Neural progenitor cell (in vitro differentiated cells): Measurements from ENCODE around the gene ATP13A3. TPM values are rescaled to one million over a fixed set of nuclear protein-coding genes. Genes with fewer than 3 reads are reported as not detected.
A peak's percentile ranks its signal among the peaks of the same experiment; 100 is the strongest.

Source experiments
- DNase-seq: peaks from one replicate; pipeline ENCODE4 v3.0.0-alpha.2; 2016; ENCODE audit warnings: low spot score
- H2AFZ ChIP-seq: fragments of 200-600 bp; sonication (generic); replicated peaks from 2 replicates; pipeline ENCODE4 v1.6.1; 2016; ENCODE audit warnings: antibody characterized with exemption
- H3F3A ChIP-seq: fragments of 200-600 bp; sonication (generic); 2 replicates; pipeline ENCODE4 v1.6.1; 2016; ENCODE audit warnings: antibody characterized with exemption, low read depth
- H3K27ac ChIP-seq: fragments of 200-600 bp; sonication (generic); 2 replicates; pipeline ENCODE4 v1.5.1; 2016; ENCODE audit warnings: mild to moderate bottlenecking
- H3K27me3 ChIP-seq: fragments of 200-600 bp; sonication (generic); 2 replicates; pipeline ENCODE4 v1.6.1; 2016; ENCODE audit warnings: mild to moderate bottlenecking, moderate library complexity
- H3K36me3 ChIP-seq: fragments of 200-600 bp; sonication (generic); 2 replicates; pipeline ENCODE4 v1.5.1; 2016
- H3K4me1 ChIP-seq: fragments of 200-600 bp; sonication (generic); 2 replicates; pipeline ENCODE4 v1.6.1; 2016; ENCODE audit warnings: mixed run types
- H3K4me2 ChIP-seq: fragments of 200-600 bp; sonication (generic); 2 replicates; pipeline ENCODE4 v1.6.1; 2016
- H3K4me3 ChIP-seq: fragments of 200-600 bp; sonication (generic); 2 replicates; pipeline ENCODE4 v1.5.1; 2016
- H3K79me2 ChIP-seq: fragments of 200-600 bp; sonication (generic); 2 replicates; pipeline ENCODE4 v1.6.1; 2016; ENCODE audit warnings: low read depth
- H3K9ac ChIP-seq: fragments of 200-600 bp; sonication (generic); 2 replicates; pipeline ENCODE4 v1.6.1; 2016
- H3K9me3 ChIP-seq: fragments of 200-600 bp; sonication (generic); 2 replicates; pipeline ENCODE4 v1.5.1; 2016; ENCODE audit warnings: low read depth
- H4K20me1 ChIP-seq: fragments of 200-600 bp; sonication (generic); 2 replicates; pipeline ENCODE4 v1.6.1; 2016; ENCODE audit warnings: low read depth
- H3K27ac Mint-ChIP-seq: 3 replicates; pipeline ENCODE4 v1.8.0; 2021; ENCODE audit warnings: mixed read lengths
- H3K27me3 Mint-ChIP-seq: 2 replicates; pipeline ENCODE4 v1.8.0; 2022; ENCODE audit warnings: low read depth, mild to moderate bottlenecking, inconsistent platforms, moderate library complexity, mixed read lengths; ENCODE audit not compliant: insufficient read depth
- H3K36me3 Mint-ChIP-seq: 3 replicates; pipeline ENCODE4 v1.8.0; 2021; ENCODE audit warnings: mixed read lengths
- H3K4me1 Mint-ChIP-seq: 3 replicates; pipeline ENCODE4 v1.8.0; 2021; ENCODE audit warnings: mixed read lengths
- H3K4me3 Mint-ChIP-seq: 3 replicates; pipeline ENCODE4 v1.8.0; 2021; ENCODE audit warnings: mild to moderate bottlenecking, moderate library complexity, mixed read lengths
- H3K9me3 Mint-ChIP-seq: 3 replicates; pipeline ENCODE4 v1.8.0; 2020; ENCODE audit warnings: mixed read lengths
- CTCF ChIP-seq: fragments of 200-600 bp; sonication (generic); IDR thresholded peaks from 2 replicates; pipeline ENCODE4 v1.5.1; 2017; ENCODE audit warnings: antibody characterized with exemption, mild to moderate bottlenecking
- EZH2 ChIP-seq: fragments of 200-600 bp; sonication (generic); IDR thresholded peaks from 2 replicates; pipeline ENCODE4 v1.6.1; 2017; ENCODE audit warnings: antibody characterized with exemption, mild to moderate bottlenecking, moderate library complexity
- EZH2phosphoT487 ChIP-seq: fragments of 200-600 bp; sonication (generic); IDR thresholded peaks from 2 replicates; pipeline ENCODE4 v1.6.1; 2017; ENCODE audit warnings: antibody characterized with exemption
- total RNA-seq: library from RNA; depleted of rRNA; stranded (reverse); fragments of >200 nt; gene quantifications from 2 replicates; pipeline ENCODE4 v1.2.3, GENCODE V29; 2015; ENCODE audit warnings: low replicate concordance

ATP13A3 gene
- total RNA-seq, 1 donor from 2014 or later: 105 TPM

- Mint-ChIP-seq H3K36me3 (peaks cover 2% of the 10 kb centered on the region), H3K9me3 (no peaks in the 10 kb centered on the region), H3K27ac (peak overlapping the region; percentile 79), H3K27me3 (peaks cover 8% of the 10 kb centered on the region), H3K4me1 (peaks cover 21% of the 10 kb centered on the region), H3K4me3 (no peak overlapping the region)
- Histone ChIP-seq H3K36me3 (no peaks in the 10 kb centered on the region), H3K4me1 (peaks cover 8% of the 10 kb centered on the region), H3K4me3 (peak overlapping the region; percentile 26), H3F3A (peaks cover 20% of the 10 kb centered on the region), H4K20me1 (no peaks in the 10 kb centered on the region), H2AFZ (no peak overlapping the region), H3K9me3 (no peaks in the 10 kb centered on the region), H3K27me3 (peaks cover 56% of the 10 kb centered on the region), H3K9ac (no peak overlapping the region), H3K27ac (no peak overlapping the region), H3K79me2 (no peaks in the 10 kb centered on the region), H3K4me2 (peak overlapping the region; percentile 59)
- no peak for DNase-seq
- TF ChIP-seq EZH2phosphoT487 (no peak), CTCF (no peak), EZH2 (no peak)
Measured at GRCh38 chr3:194396539-194396858, 90.3 kb downstream of the ATP13A3 start.

DNA sequence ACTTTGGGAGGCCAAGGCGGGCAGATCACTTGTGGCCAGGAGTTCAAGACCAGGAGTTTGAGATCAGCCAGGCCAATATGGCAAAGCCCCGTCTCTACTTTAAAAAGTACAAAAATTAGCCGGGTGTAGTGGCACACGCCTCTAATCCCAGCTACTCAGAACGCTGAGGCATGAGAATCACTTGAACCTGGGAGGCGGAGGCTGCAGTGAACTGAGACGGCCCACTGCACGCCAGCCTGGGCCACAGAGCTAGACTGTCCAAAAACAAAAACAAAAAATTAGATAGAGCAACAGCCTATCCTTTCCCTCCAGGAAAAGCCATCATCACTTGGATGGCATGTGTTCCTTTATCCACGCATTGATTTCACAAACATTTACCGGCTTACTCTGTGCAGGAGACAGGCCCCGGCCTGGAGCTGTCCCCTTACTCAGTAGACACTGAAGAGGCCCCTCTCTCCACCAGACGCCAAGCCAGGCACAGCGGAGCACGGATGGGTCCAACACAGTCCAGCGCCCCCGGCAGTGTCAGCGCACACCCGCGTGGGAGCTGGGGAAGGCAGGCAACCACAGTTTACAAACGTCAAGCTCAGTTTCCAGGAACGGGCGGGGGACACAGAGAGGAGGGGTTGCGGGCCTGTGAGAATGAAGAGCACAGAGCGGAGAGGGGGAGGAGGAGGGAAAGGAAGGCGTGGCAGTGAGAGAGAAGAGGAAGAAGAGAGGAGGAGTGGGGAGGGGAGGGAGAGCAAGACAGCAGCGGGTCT is 90.8 kb downstream of the ATP13A3 start:
- H2AFZ ChIP-seq: peak overlapping the region; percentile 57
- TF ChIP-seq EZH2phosphoT487 (no peak), CTCF (no peak), EZH2 (no peak)
- H3K27ac Mint-ChIP-seq: peak overlapping the region; percentile 79
- H3K4me1 Mint-ChIP-seq: peaks cover 16% of the 10 kb centered on the region
- H4K20me1 ChIP-seq: no peaks in the 10 kb centered on the region
- H3K27me3 ChIP-seq: peaks cover 56% of the 10 kb centered on the region
- no peak overlapping the region for H3K9ac ChIP-seq
- peaks cover 8% of the 10 kb centered on the region for H3K27me3 Mint-ChIP-seq
- H3K4me3 ChIP-seq: peak overlapping the region; percentile 26
- DNase-seq: peak; percentile 56
- H3K9me3 ChIP-seq: no peaks in the 10 kb centered on the region
- no peaks in the 10 kb centered on the region for H3K79me2 ChIP-seq
- no peak overlapping the region for H3K4me3 Mint-ChIP-seq
- H3K27ac ChIP-seq: no peak overlapping the region
- peaks cover 5% of the 10 kb centered on the region for H3K9me3 Mint-ChIP-seq
- H3K36me3 ChIP-seq: no peaks in the 10 kb centered on the region
- peak overlapping the region; percentile 59 for H3K4me2 ChIP-seq
- peaks cover 8% of the 10 kb centered on the region for H3K4me1 ChIP-seq
- peaks cover 2% of the 10 kb centered on the region for H3K36me3 Mint-ChIP-seq
- peaks cover 16% of the 10 kb centered on the region for H3F3A ChIP-seq

GRCh38 chr3:194395212-194395611 is 91.6 kb downstream of the ATP13A3 start:
- Histone ChIP-seq H4K20me1 (no peaks in the 10 kb centered on the region), H3K9ac (no peak overlapping the region), H3K4me2 (no peak overlapping the region), H3F3A (peaks cover 16% of the 10 kb centered on the region), H3K4me1 (peaks cover 8% of the 10 kb centered on the region), H3K27me3 (peaks cover 56% of the 10 kb centered on the region), H3K79me2 (no peaks in the 10 kb centered on the region), H3K9me3 (no peaks in the 10 kb centered on the region), H2AFZ (no peak overlapping the region), H3K36me3 (no peaks in the 10 kb centered on the region), H3K27ac (no peak overlapping the region), H3K4me3 (no peak overlapping the region)
- Mint-ChIP-seq H3K27me3 (peaks cover 8% of the 10 kb centered on the region), H3K9me3 (peaks cover 12% of the 10 kb centered on the region), H3K4me3 (no peak overlapping the region), H3K4me1 (peaks cover 16% of the 10 kb centered on the region), H3K36me3 (peaks cover 2% of the 10 kb centered on the region), H3K27ac (no peak overlapping the region)
- no peak for DNase-seq
- TF ChIP-seq EZH2phosphoT487: no peak
- no peak for TF ChIP-seq EZH2
- TF ChIP-seq CTCF: no peak
